Measurements from ENCODE around the gene EIF6. TPM values are rescaled to one million over a fixed set of nuclear protein-coding genes. Genes with fewer than 3 reads are reported as not detected.
A peak's percentile ranks its signal among the peaks of the same experiment; 100 is the strongest.
"Not testable (repeated sequence)": the region's sequence is repeated elsewhere in the genome, so short reads cannot be mapped to it uniquely, and the experiment has no call there.

Gene EIF6
- polyA plus RNA-seq (ENCODE audit: insufficient read length): 71.7 TPM

GRCh38 chr20:35284267-35284991, at the start of gene EIF6:
Gene EIF6, minus strand, starts transcription at chr20:35284772. Its CDS starts 285 bp downstream, at chr20:35284487.
- DNase-seq (ENCODE audit: low read depth): peak; percentile 75

- DNase-seq (ENCODE audit: low read depth): no peak
Measured at GRCh38 chr20:35333606-35334005, 49.0 kb upstream of the EIF6 start.

GRCh38 chr20:35332540-35333200, 48.1 kb upstream of the EIF6 start:
- no peak for DNase-seq (ENCODE audit: low read depth)

DNA sequence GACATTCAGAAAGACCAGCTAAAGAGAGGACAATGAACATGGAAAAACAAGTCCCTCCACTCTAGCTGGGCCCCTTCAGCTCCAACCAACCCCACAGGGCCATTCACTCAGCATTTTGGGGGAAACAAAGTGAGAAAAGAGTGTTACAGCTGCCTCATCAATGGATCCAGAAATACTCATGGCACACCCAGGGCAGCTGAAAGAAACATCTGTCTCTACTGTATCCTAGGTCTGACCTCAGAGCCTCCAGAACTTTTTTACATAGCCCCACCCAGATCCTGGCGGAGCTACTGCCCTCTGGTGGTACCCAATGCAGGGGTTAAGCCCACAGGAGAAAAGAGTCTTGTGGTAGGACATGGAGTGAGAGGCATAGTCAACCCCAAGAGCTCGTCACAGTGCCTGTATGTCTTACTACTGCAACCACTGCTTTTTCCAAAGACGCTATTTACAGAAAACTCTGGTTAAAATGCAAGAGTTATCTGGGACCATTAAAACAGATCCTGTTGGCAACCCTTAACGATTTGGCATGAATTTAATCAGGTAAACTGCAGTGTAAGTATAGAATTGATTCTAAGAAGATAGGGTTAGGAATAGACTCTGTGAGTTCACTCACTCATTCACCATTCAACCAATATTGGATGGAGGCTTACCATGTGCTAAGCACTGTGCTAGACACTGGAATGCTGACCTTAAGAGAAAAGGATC, 45.0 kb upstream of the EIF6 start:
- no peak for DNase-seq (ENCODE audit: low read depth)

DNA sequence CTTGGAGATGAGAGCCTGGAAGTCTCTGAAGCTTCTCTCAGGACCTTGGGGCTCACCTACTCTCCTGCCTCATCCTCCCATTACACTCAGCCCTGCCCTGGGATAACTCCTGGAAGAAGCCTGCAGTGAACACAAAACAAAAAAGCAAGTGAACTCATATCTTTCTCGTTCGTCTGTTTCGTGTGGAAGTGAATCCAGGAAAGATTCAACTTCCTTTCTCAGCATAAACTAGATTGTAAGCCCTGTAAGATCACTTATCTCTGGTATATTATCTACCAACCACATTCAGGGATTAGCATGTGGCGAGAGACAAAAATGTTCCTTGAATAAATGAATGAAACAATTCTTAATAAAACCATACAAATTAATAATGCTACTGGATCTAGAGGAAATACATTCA, 44.1 kb upstream of the EIF6 start:
- DNase-seq (ENCODE audit: low read depth): no peak

DNA sequence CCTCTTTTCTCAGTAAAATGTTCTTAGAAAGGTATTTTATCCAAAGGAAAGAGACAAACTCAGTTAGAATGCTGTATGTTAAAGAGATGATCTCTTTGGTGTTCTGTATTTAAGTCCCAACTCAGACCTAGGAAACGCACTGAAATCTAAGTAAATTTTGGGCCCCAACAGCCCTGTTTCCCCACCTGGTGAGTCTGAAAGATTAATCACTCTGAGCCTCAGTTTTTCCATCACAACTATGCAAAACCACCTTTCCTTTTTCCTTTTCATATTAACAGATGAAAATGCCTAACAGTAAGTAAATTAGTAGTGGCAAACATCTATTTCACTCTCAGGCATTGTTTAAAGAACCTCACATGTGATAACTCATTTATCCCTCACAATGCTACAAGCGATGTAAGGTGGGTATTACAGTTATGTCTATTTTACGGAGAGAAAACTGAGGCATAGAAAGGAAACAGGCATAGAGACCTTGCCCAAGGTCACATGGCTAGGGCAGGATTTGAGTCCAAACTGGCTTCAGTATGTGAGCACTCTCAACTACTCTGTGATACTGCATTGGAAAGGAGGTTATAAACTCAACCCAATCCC, 43.6 kb upstream of the EIF6 start:
- no peak for DNase-seq (ENCODE audit: low read depth)

- no peak for DNase-seq (ENCODE audit: low read depth)
Measured at GRCh38 chr20:35327074-35327976, 42.8 kb upstream of the EIF6 start.

DNA sequence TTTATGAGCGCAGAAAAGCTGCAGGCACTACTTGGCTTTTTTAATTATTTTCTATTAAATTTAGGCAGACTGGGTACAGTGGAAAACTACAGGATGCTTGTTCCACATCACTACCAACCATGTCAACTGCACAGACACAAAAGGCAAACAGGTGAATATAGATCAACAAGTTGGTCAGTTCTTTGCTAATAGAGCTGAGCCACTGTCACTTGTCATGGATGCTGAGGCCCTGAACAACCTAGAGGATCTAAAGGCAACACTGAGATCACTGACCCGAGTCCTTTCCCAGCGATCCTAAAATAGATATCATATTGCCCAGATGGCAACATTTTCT, 42.1 kb upstream of the EIF6 start:
- no peak for DNase-seq (ENCODE audit: low read depth)

- no peak for DNase-seq (ENCODE audit: low read depth)
Measured at GRCh38 chr20:35326021-35326739, 41.6 kb upstream of the EIF6 start.

DNA sequence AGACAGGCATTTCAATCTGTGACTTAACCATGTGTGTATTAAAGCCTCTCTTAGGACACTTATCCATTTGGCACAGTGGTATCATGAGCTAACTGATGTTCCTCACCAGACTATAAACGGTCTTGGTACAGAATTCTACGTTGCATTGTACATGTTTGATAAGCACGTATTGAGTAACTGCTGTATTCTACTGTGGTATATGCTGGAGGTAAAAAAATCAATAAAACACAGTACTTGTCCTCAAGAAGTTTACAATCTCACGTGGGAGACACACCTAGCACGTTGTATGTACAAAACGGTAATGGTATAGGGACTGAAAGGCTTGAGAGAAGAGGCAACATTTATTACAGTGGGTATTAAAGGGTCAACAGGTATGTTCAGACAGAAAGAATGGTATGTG, 40.8 kb upstream of the EIF6 start:
- DNase-seq (ENCODE audit: low read depth): no peak

DNA sequence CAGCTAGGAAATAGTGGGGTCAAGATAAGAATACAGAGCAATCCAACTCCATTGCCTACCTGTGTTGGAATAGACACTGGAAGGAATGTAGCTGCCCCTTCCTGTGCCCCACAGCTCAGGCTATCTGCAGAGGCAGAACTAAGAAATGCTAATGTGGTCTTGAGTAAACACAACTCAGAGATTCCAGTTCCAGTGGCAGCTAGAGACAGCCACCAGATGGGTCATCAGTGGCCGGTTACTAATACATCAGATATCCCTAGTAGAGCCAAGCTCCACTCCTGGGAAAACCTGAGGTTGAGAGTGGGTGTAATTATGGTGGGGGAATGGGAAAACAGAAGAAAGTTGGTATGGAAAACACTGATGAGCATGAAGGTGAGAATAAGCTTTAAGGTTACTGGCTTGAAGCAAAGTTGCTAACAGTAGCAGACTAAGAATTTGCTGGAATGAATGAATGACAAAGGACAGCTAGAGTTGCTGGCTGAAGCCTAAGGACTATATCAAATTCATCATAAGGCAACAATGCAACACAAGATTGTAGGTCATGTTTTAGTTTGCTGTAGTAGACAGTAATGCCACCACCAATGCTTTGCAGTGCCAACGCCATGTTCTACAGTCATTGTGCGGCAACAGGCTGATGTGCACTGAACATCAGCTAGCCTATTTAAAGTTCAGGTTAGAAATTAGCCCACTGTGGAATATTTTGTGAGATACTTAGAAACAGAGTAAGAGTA, 36.0 kb upstream of the EIF6 start:
- DNase-seq (ENCODE audit: low read depth): no peak

- no peak for DNase-seq (ENCODE audit: low read depth)
Measured at GRCh38 chr20:35319871-35320197, 35.3 kb upstream of the EIF6 start.

DNA sequence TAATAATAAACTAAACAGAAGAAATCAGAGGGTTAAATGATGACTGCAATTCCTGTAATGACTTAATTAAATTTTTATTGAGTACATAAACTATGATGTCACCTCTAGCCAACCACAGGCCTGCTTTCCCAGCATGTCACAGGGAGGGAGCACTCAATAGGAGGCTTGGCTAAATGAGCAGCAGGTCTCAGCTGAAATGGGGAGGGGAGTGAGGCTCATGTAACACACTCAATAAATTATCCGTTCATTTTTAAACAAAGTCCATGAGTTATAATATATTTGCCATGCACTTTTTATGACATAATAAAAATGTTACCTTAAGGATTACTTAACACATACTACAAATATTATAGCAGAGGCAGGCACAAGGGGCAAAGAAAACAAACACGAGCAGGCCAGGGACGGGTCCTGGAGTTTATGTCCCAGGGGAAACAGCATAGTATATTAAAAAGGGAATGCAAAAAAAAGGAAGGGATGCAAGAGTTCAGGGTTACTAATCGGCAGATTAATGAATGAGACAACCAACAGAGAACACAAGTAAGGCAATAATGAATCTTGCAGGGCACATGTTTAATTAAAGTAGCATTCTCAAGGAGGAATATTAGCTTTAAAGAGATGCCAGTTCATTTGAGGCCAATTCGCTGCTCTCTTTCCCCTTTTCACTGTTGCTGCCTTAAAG, 34.8 kb upstream of the EIF6 start:
- DNase-seq (ENCODE audit: low read depth): no peak

GRCh38 chr20:35318502-35319157, 34.1 kb upstream of the EIF6 start:
- no peak for DNase-seq (ENCODE audit: low read depth)

DNA sequence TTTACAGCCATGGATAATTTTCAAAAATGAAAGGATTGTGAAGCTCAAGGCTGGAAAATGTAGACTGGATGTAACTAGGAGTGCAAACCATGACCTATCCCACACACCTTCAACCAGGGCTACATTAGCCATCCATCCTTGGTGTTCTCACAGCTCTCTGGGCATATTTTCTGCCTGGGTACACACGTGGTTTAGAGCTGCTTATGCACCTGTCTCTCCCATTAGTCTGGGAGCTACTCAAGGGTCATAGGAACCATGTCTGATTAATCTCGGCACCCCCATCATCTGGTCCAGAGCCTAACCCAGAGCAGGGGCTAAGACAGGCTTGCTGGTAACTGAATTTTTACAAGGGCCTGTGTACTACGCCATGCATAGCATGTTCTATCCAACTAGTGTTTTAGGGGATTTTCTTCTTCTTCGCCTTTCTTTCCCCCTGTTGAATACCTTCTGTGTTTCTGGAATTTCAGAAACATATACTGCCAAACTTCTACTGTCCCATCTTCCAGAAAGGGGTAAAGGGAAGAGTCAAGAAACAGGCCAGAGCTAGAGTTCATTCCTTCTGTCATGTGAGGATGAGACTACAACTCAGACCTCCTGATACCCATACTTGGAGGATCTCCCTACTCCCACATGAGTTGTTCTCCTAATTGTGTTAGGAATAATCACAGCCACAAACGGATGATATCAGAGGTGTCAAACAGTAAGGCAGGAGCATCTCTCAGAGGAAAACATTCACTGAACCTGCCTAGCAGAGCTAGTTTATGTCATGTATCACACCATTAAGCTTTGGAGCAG, 33.0 kb upstream of the EIF6 start:
- no peak for DNase-seq (ENCODE audit: low read depth)

GRCh38 chr20:35316086-35316485, 31.5 kb upstream of the EIF6 start:
- DNase-seq (ENCODE audit: low read depth): no peak

- not testable (repeated sequence) for DNase-seq (ENCODE audit: low read depth)
Measured at GRCh38 chr20:35315632-35316020, 31.1 kb upstream of the EIF6 start.

Data from forelimb muscle (tissue), 1 donor.